Endothelial cell of umbilical vein (primary cell): ENCODE measurements around the gene KLHL1. TPM values are rescaled to one million over a fixed set of nuclear protein-coding genes. Genes with fewer than 3 reads are reported as not detected.

Experiments used
- BruUV-seq: library from RNA; stranded (reverse); fragments of 400-500 nt; replicated peaks from 2 replicates; lab custom pipeline; 2021; lab: Mats Ljungman, UMichigan
- CTCF ChIA-PET: fragments of 300-600, 350-600 bp; sonication (Branson Sonifier 250); formaldehyde crosslinking; loops from one replicate; lab custom pipeline; 2021; ENCODE audit warnings: antibody characterized with exemption, inconsistent platforms; lab: Charles Lee
- POLR2A ChIA-PET: fragments of 300-600, 350-600 bp; sonication (Branson Sonifier 250); formaldehyde crosslinking; loops from one replicate; lab custom pipeline; 2021; ENCODE audit warnings: antibody characterized with exemption, inconsistent platforms; lab: Charles Lee
- DNase-seq: peaks from one replicate; pipeline ENCODE4 v3.0.0-alpha.2; 2011; ENCODE audit warnings: low read depth, low spot score
- FAIRE-seq: peaks from 2 replicates; lab custom pipeline; 2011; peaks lifted over from hg19 to GRCh38; lab: Jason Lieb, UNC
- H2AFZ ChIP-seq: 2 replicates; pipeline ENCODE4 v1.6.0; 2012; ENCODE audit warnings: low read depth, low read length, control low read depth, inconsistent platforms
- H3K27ac ChIP-seq: 2 replicates; pipeline ENCODE4 v1.5.1; 2011; ENCODE audit warnings: low read depth, mild to moderate bottlenecking, control low read depth, low read length, moderate library complexity; ENCODE audit not compliant: insufficient read depth
- H3K27me3 ChIP-seq, 2 experiments: 2 replicates each; pipeline versions ENCODE4 v1.6.0 to v1.6.1; 2011; ENCODE audit warnings: low read length in 2 of 2, mixed read lengths in 1 of 2; ENCODE audit not compliant: control insufficient read depth in 2 of 2, insufficient read depth in 2 of 2
- H3K36me3 ChIP-seq, 2 experiments: 2 replicates in 1 of 2; 3 replicates in 1 of 2; pipeline ENCODE4 v1.5.1; 2011; ENCODE audit warnings: low read length in 2 of 2, mild to moderate bottlenecking in 1 of 2, moderate library complexity in 1 of 2; ENCODE audit not compliant: control insufficient read depth in 2 of 2, insufficient read depth in 2 of 2; ENCODE audit errors: extremely low read depth in 1 of 2
- H3K4me1 ChIP-seq: 3 replicates; pipeline ENCODE4 v1.5.1; 2011; ENCODE audit warnings: mild to moderate bottlenecking, low read length; ENCODE audit not compliant: control insufficient read depth, insufficient read depth; ENCODE audit errors: extremely low read depth
- H3K4me2 ChIP-seq: 2 replicates; pipeline ENCODE4 v1.6.1; 2011; ENCODE audit warnings: low read length, control low read depth, mixed read lengths; ENCODE audit not compliant: insufficient read depth
- H3K4me3 ChIP-seq, 3 experiments: fragments of 200-600 bp in 1 of 3; sonication (generic), shearing (Covaris generic) in 1 of 3; replicated peaks in 1 of 3; 2 replicates each; pipeline ENCODE4 v1.5.1; 2011 to 2016; ENCODE audit warnings: control low read depth in 3 of 3, low read length in 3 of 3, mild to moderate bottlenecking in 2 of 3, inconsistent platforms in 1 of 3, low read depth in 1 of 3, moderate library complexity in 1 of 3; ENCODE audit not compliant: insufficient read depth in 1 of 3
- H3K79me2 ChIP-seq: 2 replicates; pipeline ENCODE4 v1.6.0; 2012; ENCODE audit warnings: low read length, inconsistent platforms; ENCODE audit not compliant: control insufficient read depth, insufficient read depth
- H3K9ac ChIP-seq: replicated peaks from 2 replicates; pipeline ENCODE3; 2011; ENCODE audit warnings: low read length, control low read depth; ENCODE audit not compliant: insufficient read depth; ENCODE audit errors: extremely low read depth
- H3K9me1 ChIP-seq: replicated peaks from 3 replicates; pipeline ENCODE4 v1.6.0; 2011; ENCODE audit warnings: mild to moderate bottlenecking, low read length; ENCODE audit not compliant: control insufficient read depth, insufficient read depth; ENCODE audit errors: extremely low read depth
- H3K9me3 ChIP-seq: replicated peaks from 2 replicates; pipeline ENCODE4 v1.5.1; 2012; ENCODE audit warnings: low read length, inconsistent platforms; ENCODE audit not compliant: control insufficient read depth, insufficient read depth
- H4K20me1 ChIP-seq: replicated peaks from 2 replicates; pipeline ENCODE3; 2011; ENCODE audit warnings: mild to moderate bottlenecking, low read length; ENCODE audit not compliant: control insufficient read depth, insufficient read depth; ENCODE audit errors: extremely low read depth
- CTCF ChIP-seq, 2 donors: IDR thresholded peaks; 1 replicate in 1 of 2; 2 replicates in 1 of 2; pipeline ENCODE4 v1.5.1; 2011; ENCODE audit warnings: low read length in 2 of 2, mild to moderate bottlenecking in 2 of 2, moderate library complexity in 2 of 2, control low read depth in 1 of 2, inconsistent platforms in 1 of 2, low read depth in 1 of 2; ENCODE audit not compliant: insufficient read depth in 1 of 2; ENCODE audit errors: extremely low read depth in 1 of 2
- EZH2 ChIP-seq: IDR thresholded peaks from 2 replicates; pipeline ENCODE4 v1.6.1; 2012; ENCODE audit warnings: borderline replicate concordance, low read depth, mild to moderate bottlenecking, moderate library complexity, low read length, inconsistent platforms; ENCODE audit not compliant: severe bottlenecking
- FOS ChIP-seq: IDR thresholded peaks from 2 replicates; pipeline ENCODE4 v1.6.1; 2011; ENCODE audit warnings: mild to moderate bottlenecking, low read length, moderate library complexity, borderline replicate concordance; ENCODE audit not compliant: insufficient read depth
- GATA2 ChIP-seq: IDR thresholded peaks from 2 replicates; pipeline ENCODE4 v1.7.0; 2011; ENCODE audit warnings: low read depth, mild to moderate bottlenecking, moderate library complexity, mixed read lengths, low read length; ENCODE audit not compliant: insufficient read length, insufficient read depth
- JUN ChIP-seq: IDR thresholded peaks from 2 replicates; pipeline ENCODE4 v1.6.1; 2011; ENCODE audit warnings: borderline replicate concordance, low read depth; ENCODE audit not compliant: insufficient read length, insufficient read depth
- MYC ChIP-seq: IDR thresholded peaks from one replicate; pipeline ENCODE4 v1.6.1; 2011; ENCODE audit warnings: mild to moderate bottlenecking, low read depth, low read length
- POLR2A ChIP-seq: IDR thresholded peaks from 2 replicates; pipeline ENCODE4 v1.6.1; 2012; ENCODE audit warnings: low read depth, mild to moderate bottlenecking, control low read depth, low read length
- POLR2AphosphoS5 ChIP-seq: IDR thresholded peaks from 2 replicates; pipeline ENCODE4 v1.6.1; 2012; ENCODE audit warnings: low read depth, mild to moderate bottlenecking, control low read depth, low read length, moderate library complexity; ENCODE audit not compliant: insufficient read depth
- dilution Hi-C: fragments of 300-500 bp; cut with MboI; formaldehyde crosslinking; loops from one replicate; pipeline ENCODE4 v1.15.0; 2019; ENCODE audit warnings: low sequenced_read_pairs; ENCODE audit not compliant: extremely low pct_ligation_motif_present
- intact Hi-C: fragments of 100-400 bp; cut with micrococcal nuclease; formaldehyde crosslinking; loops from one replicate; pipeline ENCODE4 v1.10.0; 2022
- polyA plus RNA-seq, 4 experiments: library from polyadenylated mRNA; depleted of rRNA in 3 of 4; stranded (reverse) in 3 of 4; unstranded in 1 of 4; fragments of >200 nt; gene quantifications; 2 replicates each; pipeline versions ENCODE4 v1.2.1 to v1.2.3, GENCODE V29; 2011 to 2012; ENCODE audit warnings: missing spikeins in 1 of 4
- total RNA-seq: library from RNA; stranded (reverse); gene quantifications from 2 replicates; pipeline ENCODE4 v1.2.3, GENCODE V29; 2021
- TF ChIP-seq, protein P1 (sequence below): IDR thresholded peaks from 2 replicates; pipeline ENCODE4 v1.6.1; 2011; ENCODE audit not compliant: insufficient read depth, insufficient read length

The KLHL1 gene
- total and polyA plus RNA-seq, 2 donors (not counting 3 experiments of a cell fraction or from before 2014, with no cell fraction given): not detected

DNA sequence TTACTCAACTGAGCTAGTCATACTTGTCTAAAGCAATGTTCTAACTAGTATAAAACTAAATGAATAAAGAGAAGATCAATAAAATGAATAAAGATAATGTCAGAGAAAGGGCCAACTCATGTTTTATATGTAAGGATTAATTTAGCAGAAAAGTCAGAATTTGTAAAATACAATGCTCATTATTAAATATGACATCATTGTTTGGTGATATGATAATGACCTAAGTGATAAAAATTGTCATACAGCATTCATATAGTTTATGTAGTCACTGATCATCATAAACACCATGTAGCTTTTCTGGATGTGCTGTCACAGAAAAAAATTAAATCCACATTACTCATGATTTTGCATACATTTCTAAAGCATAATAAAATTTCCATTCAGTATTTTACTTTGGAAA is 3.8 kb downstream of the KLHL1 start:
- TF ChIP-seq FOS: no peak
- TF ChIP-seq MYC: no peak
- TF ChIP-seq POLR2A: no peak
- TF ChIP-seq EZH2: no peak
- TF ChIP-seq, protein P1, sequence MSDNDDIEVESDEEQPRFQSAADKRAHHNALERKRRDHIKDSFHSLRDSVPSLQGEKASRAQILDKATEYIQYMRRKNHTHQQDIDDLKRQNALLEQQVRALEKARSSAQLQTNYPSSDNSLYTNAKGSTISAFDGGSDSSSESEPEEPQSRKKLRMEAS: no peak
- TF ChIP-seq POLR2AphosphoS5: no peak
- no peak for TF ChIP-seq JUN
- TF ChIP-seq GATA2: no peak
- no peak for TF ChIP-seq CTCF (IDR thresholded peaks at IDR 0.05; ENCODE audit: extremely low read depth in 1 of 2, insufficient read depth in 1 of 2, low read depth in 1 of 2, low read length in 2 of 2)
- no peaks in the 10 kb centered on the region for H3K36me3 ChIP-seq
- intact Hi-C loops: loop anchor here (5.0 kb wide), 1 partner anchor 567 kb away; no protein-coding TSS in a partner anchor
- H3K4me1 ChIP-seq: no peaks in the 10 kb centered on the region
- H3K27me3 ChIP-seq: peaks cover 5 to 12% of the 10 kb centered on the region in 2 experiments
- DNase-seq (no peak), FAIRE-seq (no peak)
- ChIA-PET POLR2A (no interaction called here), CTCF (no interaction called here)
- no peaks in the 10 kb centered on the region for H3K9me1 ChIP-seq
- no peak overlapping the region for H3K27ac ChIP-seq
- no peak overlapping the region for H3K4me3 ChIP-seq
- no peaks in the 10 kb centered on the region for H4K20me1 ChIP-seq
- H2AFZ ChIP-seq: no peak overlapping the region
- dilution Hi-C loops: no loop called here
- BruUV-seq: no TSS peak
- no peak overlapping the region for H3K4me2 ChIP-seq
- H3K9me3 ChIP-seq: no peaks in the 10 kb centered on the region
- H3K9ac ChIP-seq: no peak overlapping the region
- no peaks in the 10 kb centered on the region for H3K79me2 ChIP-seq
